Ectodermal cell (in vitro differentiated cells): Measurements from ENCODE around the gene CRLF1.
A peak's percentile ranks its signal among the peaks of the same experiment; 100 is the strongest.

Experiments used
- H3K27ac ChIP-seq: 2 replicates; pipeline ENCODE4 v1.7.0; 2013; ENCODE audit warnings: mild to moderate bottlenecking, low read depth, low read length; ENCODE audit not compliant: insufficient read depth, poor library complexity, severe bottlenecking
- H3K27me3 ChIP-seq: 2 replicates; pipeline ENCODE4 v1.7.0; 2013; ENCODE audit warnings: mild to moderate bottlenecking, low read length; ENCODE audit not compliant: insufficient read depth, control insufficient read depth, poor library complexity, severe bottlenecking
- H3K36me3 ChIP-seq: one replicate; pipeline ENCODE4 v1.7.0; 2013; ENCODE audit warnings: low read length; ENCODE audit not compliant: control insufficient read depth, insufficient read depth
- H3K4me1 ChIP-seq: one replicate; pipeline ENCODE4 v1.7.0; 2013; ENCODE audit warnings: low read length; ENCODE audit not compliant: control insufficient read depth, insufficient read depth
- H3K4me3 ChIP-seq: 2 replicates; pipeline ENCODE4 v1.7.0; 2013; ENCODE audit warnings: low read depth, low read length, control low read depth; ENCODE audit not compliant: insufficient read depth
- H3K9me3 ChIP-seq: 2 replicates; pipeline ENCODE4 v1.7.0; 2013; ENCODE audit warnings: mild to moderate bottlenecking, low read length, moderate library complexity; ENCODE audit not compliant: control insufficient read depth
- WGBS, 2 experiments: methylation state at CpG; one replicate each; pipeline ENCODE4 v1.1.7; 2013; ENCODE audit warnings: missing lambda C conversion rate in 2 of 2; 5-methylcytosine and 5-hydroxymethylcytosine counted together

Gene CRLF1

GRCh38 chr19:18590273-18591272, 16.0 kb downstream of the CRLF1 start:
- Histone ChIP-seq H3K4me1 (peaks cover 13% of the 10 kb centered on the region), H3K9me3 (no peaks in the 10 kb centered on the region), H3K27ac (peak overlapping the region; percentile 91), H3K4me3 (peak overlapping the region; percentile 93), H3K36me3 (no peaks in the 10 kb centered on the region), H3K27me3 (peaks cover 20% of the 10 kb centered on the region)
- WGBS, 2 experiments: 27 to 29% methylated on average over 40 of the region's 40 CpGs

DNA sequence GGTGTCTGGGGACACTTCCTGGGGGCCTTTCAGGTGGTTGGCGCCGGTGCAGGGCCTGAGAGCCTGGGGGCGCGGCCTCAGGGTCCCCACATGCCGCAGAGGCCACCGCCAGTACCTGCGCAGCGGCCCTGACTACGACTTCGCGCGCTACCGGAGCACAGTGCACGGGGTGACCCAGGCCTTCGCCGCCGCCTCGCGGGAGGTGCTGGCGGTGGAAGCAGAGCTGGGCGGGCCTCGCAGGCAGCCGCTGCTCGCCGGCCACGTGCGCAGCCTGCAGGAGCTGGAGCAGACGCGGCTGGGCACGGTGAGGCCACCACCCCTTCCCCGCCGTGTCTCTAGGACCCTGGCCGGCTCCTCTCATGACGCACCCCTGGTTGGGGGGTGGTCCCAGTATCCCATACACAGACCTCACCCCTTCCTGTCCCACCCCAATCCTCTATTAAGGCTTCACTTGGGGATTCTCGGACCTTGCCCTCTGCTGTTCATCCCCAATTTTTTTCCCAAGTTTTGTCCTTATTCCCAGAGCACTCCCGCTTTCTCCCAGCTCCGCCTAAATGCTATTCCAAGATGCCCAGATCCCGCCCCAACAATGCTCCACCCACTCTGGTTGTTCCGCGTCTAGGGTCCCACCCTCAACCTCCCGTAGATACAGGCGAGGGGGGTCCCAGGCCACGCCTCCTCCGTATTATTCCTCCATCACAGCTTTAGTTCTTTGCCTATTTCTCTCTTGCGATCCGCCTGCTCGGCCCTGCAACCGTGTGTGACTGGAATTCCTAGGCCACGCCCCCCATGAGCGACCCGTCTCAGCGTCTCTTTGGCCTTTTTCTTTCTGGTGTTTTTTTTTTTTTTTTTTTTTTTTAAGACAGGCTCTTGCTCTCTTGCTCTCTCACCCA, 17.0 kb downstream of the CRLF1 start:
- Histone ChIP-seq H3K9me3 (no peaks in the 10 kb centered on the region), H3K27ac (peak overlapping the region; percentile 91), H3K4me3 (peak overlapping the region; percentile 93), H3K4me1 (peaks cover 5% of the 10 kb centered on the region), H3K36me3 (no peaks in the 10 kb centered on the region), H3K27me3 (peaks cover 11% of the 10 kb centered on the region)
- 0% methylated on average over 52 of the region's 52 CpGs for WGBS, 2 experiments

- peak within 1 kb of the TSS; percentile 91 for H3K27ac ChIP-seq
- H3K4me1 ChIP-seq: peaks cover 5% of the 10 kb centered on the region
- H3K36me3 ChIP-seq: no peaks in the 10 kb centered on the region
- H3K4me3 ChIP-seq: peak within 1 kb of the TSS; percentile 93
- WGBS, 2 experiments: 0 to 1% methylated on average over 72 of the region's 72 CpGs
- H3K9me3 ChIP-seq: no peaks in the 10 kb centered on the region
- H3K27me3 ChIP-seq: peaks cover 12% of the 10 kb centered on the region
Observed at GRCh38 chr19:18588611-18589379, 17.8 kb downstream of the CRLF1 start, which contains the start of gene REX1BD. Gene REX1BD, plus strand, starts transcription at chr19:18588798. Its CDS starts 4 bp downstream, at chr19:18588802.

- Histone ChIP-seq H3K27me3 (peaks cover 5% of the 10 kb centered on the region), H3K4me1 (no peaks in the 10 kb centered on the region), H3K27ac (peak overlapping the region; percentile 36), H3K36me3 (no peaks in the 10 kb centered on the region), H3K4me3 (peak overlapping the region; percentile 93), H3K9me3 (no peaks in the 10 kb centered on the region)
- WGBS, 2 experiments: 60 to 62% methylated on average over 16 of the region's 16 CpGs
Observed at GRCh38 chr19:18587962-18588610, 18.5 kb downstream of the CRLF1 start.

- 93 to 95% methylated on average over 10 of the region's 12 CpGs for WGBS, 2 experiments
- no peak overlapping the region for H3K27ac ChIP-seq
- no peak overlapping the region for H3K4me3 ChIP-seq
- H3K36me3 ChIP-seq: no peaks in the 10 kb centered on the region
- H3K9me3 ChIP-seq: no peaks in the 10 kb centered on the region
- peaks cover 4% of the 10 kb centered on the region for H3K27me3 ChIP-seq
- H3K4me1 ChIP-seq: no peaks in the 10 kb centered on the region
Observed at GRCh38 chr19:18587561-18587960, 19.0 kb downstream of the CRLF1 start.

GRCh38 chr19:18586306-18586705, 20.3 kb downstream of the CRLF1 start:
- WGBS, 2 experiments: 85 to 90% methylated on average over 2 of the region's 2 CpGs
- Histone ChIP-seq H3K36me3 (no peaks in the 10 kb centered on the region), H3K4me1 (no peaks in the 10 kb centered on the region), H3K9me3 (no peaks in the 10 kb centered on the region), H3K4me3 (no peak overlapping the region), H3K27ac (no peak overlapping the region), H3K27me3 (peaks cover 4% of the 10 kb centered on the region)

GRCh38 chr19:18580311-18580710, 26.3 kb downstream of the CRLF1 start:
- H3K9me3 ChIP-seq: no peaks in the 10 kb centered on the region
- H3K27me3 ChIP-seq: peaks cover 4% of the 10 kb centered on the region
- peaks cover 3% of the 10 kb centered on the region for H3K36me3 ChIP-seq
- no peak overlapping the region for H3K4me3 ChIP-seq
- H3K4me1 ChIP-seq: no peaks in the 10 kb centered on the region
- WGBS, 2 experiments: 80 to 85% methylated on average over 7 of the region's 7 CpGs
- no peak overlapping the region for H3K27ac ChIP-seq

- Histone ChIP-seq H3K27me3 (no peaks in the 10 kb centered on the region), H3K36me3 (peaks cover 20% of the 10 kb centered on the region), H3K27ac (no peak overlapping the region), H3K9me3 (no peaks in the 10 kb centered on the region), H3K4me1 (peaks cover 5% of the 10 kb centered on the region), H3K4me3 (no peak overlapping the region)
- 91 to 93% methylated on average over 21 of the region's 21 CpGs for WGBS, 2 experiments
Observed at GRCh38 chr19:18577365-18577914, 29.2 kb downstream of the CRLF1 start.

DNA sequence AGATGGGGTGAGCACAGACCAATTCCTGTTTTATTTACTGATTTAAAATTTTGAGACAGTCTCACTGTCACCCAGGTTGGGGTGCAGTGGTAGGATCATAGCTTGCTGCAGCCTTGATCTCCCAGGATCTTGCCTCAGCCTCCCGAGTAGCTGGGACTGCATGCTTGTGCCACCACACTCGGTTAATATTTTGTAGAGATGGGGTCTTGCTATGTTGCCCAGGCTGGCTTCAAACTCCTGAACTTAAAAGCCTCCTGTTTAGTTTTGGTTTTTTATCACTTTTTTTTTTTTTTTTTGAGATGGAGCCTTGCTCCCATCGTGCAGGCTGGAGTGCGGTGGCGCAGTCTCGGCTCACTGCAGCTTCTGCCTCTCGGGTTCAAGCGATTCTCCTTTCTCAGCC, 30.2 kb downstream of the CRLF1 start:
- H3K9me3 ChIP-seq: no peaks in the 10 kb centered on the region
- peaks cover 5% of the 10 kb centered on the region for H3K4me1 ChIP-seq
- no peak overlapping the region for H3K27ac ChIP-seq
- H3K4me3 ChIP-seq: no peak overlapping the region
- 92% methylated on average over 8 of the region's 8 CpGs for WGBS, 2 experiments
- H3K27me3 ChIP-seq: no peaks in the 10 kb centered on the region
- H3K36me3 ChIP-seq: peaks cover 20% of the 10 kb centered on the region
